OCI-LY7 (cell line): Measurements from ENCODE around the gene SYT2. TPM values are rescaled to one million over a fixed set of nuclear protein-coding genes. Genes with fewer than 3 reads are reported as not detected.

Experiments
- BruUV-seq: library from RNA; stranded (reverse); fragments of 400-500 nt; replicated peaks from 2 replicates; lab custom pipeline; 2021; lab: Mats Ljungman, UMichigan
- CTCF ChIA-PET: fragments of 300-600 bp; sonication (Branson Sonifier 250); formaldehyde crosslinking; loops from one replicate; lab custom pipeline; 2022; ENCODE audit warnings: antibody characterized with exemption; ENCODE audit not compliant: unreplicated experiment; lab: Charles Lee
- POLR2A ChIA-PET: fragments of 300-600 bp; sonication (Branson Sonifier 250); formaldehyde crosslinking; loops from one replicate; lab custom pipeline; 2022; ENCODE audit warnings: antibody characterized with exemption; lab: Charles Lee
- DNase-seq: peaks from one replicate; pipeline ENCODE4 v3.0.0-alpha.2; 2015; ENCODE audit warnings: low spot score
- H2AFZ ChIP-seq: fragments of 200-600 bp; sonication (generic), shearing (Covaris generic); 2 replicates; pipeline ENCODE4 v1.6.1; 2014; ENCODE audit warnings: mild to moderate bottlenecking, antibody characterized with exemption, low read length, moderate library complexity
- H3K27ac ChIP-seq: fragments of 200-600 bp; sonication (generic); 2 replicates; pipeline ENCODE4 v1.5.1; 2014; ENCODE audit warnings: mixed run types, low read depth, mild to moderate bottlenecking, moderate library complexity, low read length, inconsistent platforms; ENCODE audit not compliant: poor library complexity, severe bottlenecking
- H3K36me3 ChIP-seq: fragments of 200-600 bp; sonication (generic); 2 replicates; pipeline ENCODE4 v1.6.1; 2014; ENCODE audit warnings: mild to moderate bottlenecking, antibody characterized with exemption, low read length, moderate library complexity, mixed read lengths; ENCODE audit not compliant: insufficient read depth
- H3K4me1 ChIP-seq: fragments of 200-600 bp; sonication (generic); 2 replicates; pipeline ENCODE4 v1.5.1; 2014; ENCODE audit warnings: mild to moderate bottlenecking, low read length; ENCODE audit not compliant: insufficient read depth, poor library complexity, severe bottlenecking
- H3K4me2 ChIP-seq: fragments of 200-600 bp; sonication (generic); 2 replicates; pipeline ENCODE4 v1.6.1; 2014; ENCODE audit warnings: mild to moderate bottlenecking, low read length
- H3K4me3 ChIP-seq: fragments of 200-600 bp; sonication (generic); 2 replicates; pipeline ENCODE4 v1.5.1; 2014; ENCODE audit warnings: mild to moderate bottlenecking, low read depth, low read length; ENCODE audit not compliant: poor library complexity, severe bottlenecking
- H3K79me2 ChIP-seq: fragments of 200-600 bp; sonication (generic); 2 replicates; pipeline ENCODE4 v1.6.1; 2016; ENCODE audit warnings: low read depth, mild to moderate bottlenecking, low read length, moderate library complexity, mixed read lengths; ENCODE audit not compliant: insufficient read depth
- H3K9me2 ChIP-seq: fragments of 200-600 bp; sonication (generic); 2 replicates; pipeline ENCODE4 v1.6.1; 2016; ENCODE audit warnings: mild to moderate bottlenecking, low read length, mixed read lengths; ENCODE audit not compliant: insufficient read depth
- H3K9me3 ChIP-seq: fragments of 200-600 bp; sonication (generic); 2 replicates; pipeline ENCODE4 v1.6.1; 2014; ENCODE audit warnings: mild to moderate bottlenecking, mixed run types, low read length, mixed read lengths
- H4K20me1 ChIP-seq: fragments of 200-600 bp; sonication (generic); 2 replicates; pipeline ENCODE4 v1.6.1; 2014; ENCODE audit warnings: mild to moderate bottlenecking, antibody characterized with exemption, low read length, moderate library complexity, mixed read lengths; ENCODE audit not compliant: insufficient read depth
- EZH2phosphoT487 ChIP-seq: fragments of 200-600 bp; sonication (generic); IDR thresholded peaks from 2 replicates; pipeline ENCODE4 v1.6.1; 2018; ENCODE audit warnings: low read depth, borderline replicate concordance, mild to moderate bottlenecking, mixed run types, antibody characterized with exemption, low read length, moderate library complexity, mixed read lengths
- intact Hi-C: fragments of 100-400 bp; cut with micrococcal nuclease; formaldehyde crosslinking; loops from one replicate; pipeline ENCODE4 v1.10.0; 2022; ENCODE audit not compliant: unreplicated experiment
- total RNA-seq, 2 experiments: library from RNA; depleted of rRNA in 1 of 2; stranded (reverse); fragments of >200 nt in 1 of 2; shearing (Covaris generic) in 1 of 2; gene quantifications; 2 replicates each; pipeline ENCODE4 v1.2.3, GENCODE V29; 2014 to 2022
- TF ChIP-seq, protein P1 (sequence below): fragments of 200-600 bp; sonication (generic); conservative IDR thresholded peaks from 2 replicates; pipeline ENCODE4 v1.5.1; 2014; ENCODE audit warnings: mild to moderate bottlenecking, antibody characterized with exemption, low read length, moderate library complexity, mixed read lengths

SYT2 gene
- total RNA-seq, 2 experiments from 2014 or later, result not detected

GRCh38 chr1:202708456-202709275, 1.6 kb downstream of the SYT2 start:
- ChIA-PET POLR2A (interaction anchor here (0.7 kb wide), 1 partner anchor 11 kb away, joined by 3 read pairs; no protein-coding TSS in a partner anchor), CTCF (no interaction called here)
- BruUV-seq, result no TSS peak
- no peak for TF ChIP-seq EZH2phosphoT487
- TF ChIP-seq, protein P1, sequence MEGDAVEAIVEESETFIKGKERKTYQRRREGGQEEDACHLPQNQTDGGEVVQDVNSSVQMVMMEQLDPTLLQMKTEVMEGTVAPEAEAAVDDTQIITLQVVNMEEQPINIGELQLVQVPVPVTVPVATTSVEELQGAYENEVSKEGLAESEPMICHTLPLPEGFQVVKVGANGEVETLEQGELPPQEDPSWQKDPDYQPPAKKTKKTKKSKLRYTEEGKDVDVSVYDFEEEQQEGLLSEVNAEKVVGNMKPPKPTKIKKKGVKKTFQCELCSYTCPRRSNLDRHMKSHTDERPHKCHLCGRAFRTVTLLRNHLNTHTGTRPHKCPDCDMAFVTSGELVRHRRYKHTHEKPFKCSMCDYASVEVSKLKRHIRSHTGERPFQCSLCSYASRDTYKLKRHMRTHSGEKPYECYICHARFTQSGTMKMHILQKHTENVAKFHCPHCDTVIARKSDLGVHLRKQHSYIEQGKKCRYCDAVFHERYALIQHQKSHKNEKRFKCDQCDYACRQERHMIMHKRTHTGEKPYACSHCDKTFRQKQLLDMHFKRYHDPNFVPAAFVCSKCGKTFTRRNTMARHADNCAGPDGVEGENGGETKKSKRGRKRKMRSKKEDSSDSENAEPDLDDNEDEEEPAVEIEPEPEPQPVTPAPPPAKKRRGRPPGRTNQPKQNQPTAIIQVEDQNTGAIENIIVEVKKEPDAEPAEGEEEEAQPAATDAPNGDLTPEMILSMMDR, result no peak
- Histone ChIP-seq H3K9me3 (no peaks in the 10 kb centered on the region), H3K4me1 (no peaks in the 10 kb centered on the region), H3K9me2 (no peaks in the 10 kb centered on the region), H3K36me3 (no peaks in the 10 kb centered on the region), H4K20me1 (no peaks in the 10 kb centered on the region), H3K27ac (no peak overlapping the region), H2AFZ (no peak overlapping the region), H3K4me2 (no peak overlapping the region), H3K4me3 (no peak overlapping the region), H3K79me2 (no peaks in the 10 kb centered on the region)
- DNase-seq, result no peak
- intact Hi-C loops, result no loop called here

DNA sequence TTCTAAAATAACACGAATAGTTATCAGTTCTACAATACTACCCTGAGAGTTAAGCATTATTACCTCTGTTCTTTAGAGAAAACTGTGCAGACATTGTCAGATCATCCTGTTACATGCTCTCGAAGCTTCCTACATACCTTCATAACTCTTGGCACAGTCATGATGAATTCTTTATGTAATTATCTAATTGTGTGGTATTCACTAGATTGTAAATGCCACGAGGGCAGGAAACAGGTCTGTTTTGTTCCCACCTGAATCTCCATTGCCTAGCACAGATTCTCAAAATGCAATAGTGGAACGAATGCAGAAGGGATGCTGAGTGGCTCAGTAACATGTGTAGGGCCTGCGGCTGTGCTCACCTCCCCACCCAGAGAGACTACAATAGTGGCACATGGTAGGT, 3.4 kb downstream of the SYT2 start:
- H3K4me2 ChIP-seq, result no peak overlapping the region
- no peaks in the 10 kb centered on the region for H3K4me1 ChIP-seq
- intact Hi-C loops, result no loop called here
- CTCF ChIA-PET, result no interaction called here
- POLR2A ChIA-PET, result no interaction called here
- BruUV-seq, result no TSS peak
- TF ChIP-seq, protein P1, result no peak
- no peak for TF ChIP-seq EZH2phosphoT487
- H3K9me3 ChIP-seq, result no peaks in the 10 kb centered on the region
- no peaks in the 10 kb centered on the region for H4K20me1 ChIP-seq
- H2AFZ ChIP-seq, result no peak overlapping the region
- H3K4me3 ChIP-seq, result no peak overlapping the region
- no peak for DNase-seq
- H3K27ac ChIP-seq, result no peak overlapping the region
- H3K9me2 ChIP-seq, result no peaks in the 10 kb centered on the region
- no peaks in the 10 kb centered on the region for H3K79me2 ChIP-seq
- no peaks in the 10 kb centered on the region for H3K36me3 ChIP-seq

DNA sequence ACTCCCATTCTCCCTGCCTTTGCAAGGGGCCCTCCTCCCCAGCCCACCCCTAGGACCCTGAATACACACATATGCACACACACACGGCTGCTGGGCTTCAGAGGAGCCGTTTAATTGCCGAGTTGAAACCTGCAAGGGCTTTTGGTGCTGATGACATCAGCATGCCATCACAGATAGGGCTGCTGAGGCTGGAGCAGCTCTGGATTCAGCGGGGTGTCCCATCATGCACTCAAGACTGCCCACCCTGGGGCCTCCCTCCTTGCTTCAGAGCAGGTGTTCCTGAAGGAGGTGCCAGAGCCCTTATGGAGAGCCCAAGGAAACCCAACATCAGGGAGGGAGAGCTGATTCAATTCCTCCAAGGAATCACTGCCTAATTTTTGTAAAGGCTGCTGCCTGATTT, 5.7 kb downstream of the SYT2 start:
- DNase-seq, result no peak
- no peak overlapping the region for H3K4me3 ChIP-seq
- ChIA-PET POLR2A (interaction anchor here (1.1 kb wide), 1 partner anchor 21 kb away, joined by 8 read pairs; no protein-coding TSS in a partner anchor), CTCF (no interaction called here)
- H3K9me3 ChIP-seq, result no peaks in the 10 kb centered on the region
- intact Hi-C loops, result no loop called here
- H2AFZ ChIP-seq, result no peak overlapping the region
- no peak overlapping the region for H3K4me2 ChIP-seq
- BruUV-seq, result no TSS peak
- TF ChIP-seq, protein P1, result no peak
- no peak for TF ChIP-seq EZH2phosphoT487
- no peaks in the 10 kb centered on the region for H3K9me2 ChIP-seq
- no peaks in the 10 kb centered on the region for H3K4me1 ChIP-seq
- H3K79me2 ChIP-seq, result no peaks in the 10 kb centered on the region
- no peak overlapping the region for H3K27ac ChIP-seq
- no peaks in the 10 kb centered on the region for H4K20me1 ChIP-seq
- H3K36me3 ChIP-seq, result no peaks in the 10 kb centered on the region
